ENCODE measurements around the gene NEAT1.

The NEAT1 gene

DNA sequence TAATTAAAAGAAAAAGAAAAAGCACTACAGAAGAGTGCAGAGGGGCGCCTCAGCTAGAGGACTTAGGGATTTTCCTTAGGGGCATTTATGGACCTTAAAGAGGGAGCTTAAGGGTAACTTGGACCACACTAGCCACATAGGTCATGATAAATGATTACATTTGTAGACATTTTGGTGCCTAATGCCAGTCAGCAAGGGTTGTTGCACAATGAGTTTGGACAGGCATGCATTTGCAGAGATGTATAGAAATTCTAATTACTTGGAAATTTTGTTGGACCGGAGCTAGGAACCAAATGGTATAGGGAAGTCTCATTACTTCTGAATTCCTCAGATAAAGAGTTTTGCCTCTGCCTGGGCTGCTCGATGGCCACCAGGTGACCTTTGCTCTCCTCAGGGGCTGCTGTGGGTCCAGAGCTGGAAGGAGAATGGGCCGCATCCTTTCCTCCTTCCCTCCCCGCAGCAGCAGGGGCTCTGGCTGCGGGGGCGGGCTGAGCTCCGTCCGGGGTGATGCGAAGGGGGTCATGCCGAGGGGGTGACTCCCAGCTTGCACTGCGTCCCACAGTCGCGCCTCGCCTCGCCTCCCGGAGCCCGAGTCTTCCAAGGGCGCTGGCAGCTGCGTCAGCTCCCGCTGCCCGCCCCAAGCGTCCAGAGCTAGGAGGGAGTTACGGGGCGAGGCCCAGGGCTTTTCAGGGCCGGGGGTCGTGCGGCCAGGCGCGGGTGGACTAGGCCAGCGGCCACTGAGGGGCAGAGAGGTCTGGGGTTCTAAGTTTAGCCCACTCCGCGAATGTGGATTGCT is 56.0 kb downstream of the NEAT1 start:
- Histone ChIP-seq H3K9ac (ENCODE audit: low read length) (peak overlapping the region; percentile 99), H3K4me3 (ENCODE audit: insufficient read depth in 1 of 2, low read depth in 1 of 2, low read length in 2 of 2) (peak overlapping the region in 1 of 2 experiments; percentile 70), H2BK120ac (ENCODE audit: low read depth, low read length) (peak overlapping the region; percentile 85), H2AK5ac (ENCODE audit: low read length, severe bottlenecking) (peak overlapping the region; percentile 42), H3K14ac (ENCODE audit: low read length in 2 of 2) (peak overlapping the region in 1 of 2 experiments; percentile 53), H3K4ac (ENCODE audit: low read depth in 1 of 2, low read length in 2 of 2) (peak overlapping the region; percentile 93 to 94), H4K8ac (ENCODE audit: low read length) (peak overlapping the region; percentile 81), H3K4me1 (ENCODE audit: control insufficient read depth, insufficient read depth, low read depth, low read length) (peaks cover 19% of the 10 kb centered on the region), H3K23ac (ENCODE audit: low read length in 2 of 2) (no peak overlapping the region), H3K79me1 (replicated peaks; ENCODE audit: low read length, poor library complexity, severe bottlenecking) (peaks cover 3% of the 10 kb centered on the region), H2BK15ac (ENCODE audit: low read depth, poor library complexity, severe bottlenecking) (peak overlapping the region; percentile 84), H2BK12ac (ENCODE audit: low read length in 2 of 2) (peak overlapping the region; percentile 97 to 98), H3K27me3 (ENCODE audit: control insufficient read depth in 1 of 2, insufficient read depth in 1 of 2, low read length in 2 of 2) (no peaks in the 10 kb centered on the region), H4K91ac (ENCODE audit: low read length) (peak overlapping the region; percentile 85), H2BK5ac (ENCODE audit: low read depth, low read length, poor library complexity, severe bottlenecking) (peak overlapping the region; percentile 57), H3K9me3 (ENCODE audit: control insufficient read depth, low read length) (no peaks in the 10 kb centered on the region), H3K18ac (ENCODE audit: low read depth in 1 of 2, low read length in 2 of 2) (peak overlapping the region; percentile 73 to 98), H2AFZ (ENCODE audit: low read depth, low read length) (no peak overlapping the region), H3K27ac (ENCODE audit: low read length, poor library complexity, severe bottlenecking) (peak overlapping the region; percentile 58), H3K36me3 (ENCODE audit: control insufficient read depth in 1 of 2, insufficient read depth in 2 of 2, low read depth in 1 of 2, low read length in 2 of 2) (no peaks in the 10 kb centered on the region), H3K4me2 (ENCODE audit: low read length, poor library complexity, severe bottlenecking) (no peak overlapping the region)
- DNase-seq: no peak
- 65% methylated on average over 27 of the region's 33 CpGs for WGBS

DNA sequence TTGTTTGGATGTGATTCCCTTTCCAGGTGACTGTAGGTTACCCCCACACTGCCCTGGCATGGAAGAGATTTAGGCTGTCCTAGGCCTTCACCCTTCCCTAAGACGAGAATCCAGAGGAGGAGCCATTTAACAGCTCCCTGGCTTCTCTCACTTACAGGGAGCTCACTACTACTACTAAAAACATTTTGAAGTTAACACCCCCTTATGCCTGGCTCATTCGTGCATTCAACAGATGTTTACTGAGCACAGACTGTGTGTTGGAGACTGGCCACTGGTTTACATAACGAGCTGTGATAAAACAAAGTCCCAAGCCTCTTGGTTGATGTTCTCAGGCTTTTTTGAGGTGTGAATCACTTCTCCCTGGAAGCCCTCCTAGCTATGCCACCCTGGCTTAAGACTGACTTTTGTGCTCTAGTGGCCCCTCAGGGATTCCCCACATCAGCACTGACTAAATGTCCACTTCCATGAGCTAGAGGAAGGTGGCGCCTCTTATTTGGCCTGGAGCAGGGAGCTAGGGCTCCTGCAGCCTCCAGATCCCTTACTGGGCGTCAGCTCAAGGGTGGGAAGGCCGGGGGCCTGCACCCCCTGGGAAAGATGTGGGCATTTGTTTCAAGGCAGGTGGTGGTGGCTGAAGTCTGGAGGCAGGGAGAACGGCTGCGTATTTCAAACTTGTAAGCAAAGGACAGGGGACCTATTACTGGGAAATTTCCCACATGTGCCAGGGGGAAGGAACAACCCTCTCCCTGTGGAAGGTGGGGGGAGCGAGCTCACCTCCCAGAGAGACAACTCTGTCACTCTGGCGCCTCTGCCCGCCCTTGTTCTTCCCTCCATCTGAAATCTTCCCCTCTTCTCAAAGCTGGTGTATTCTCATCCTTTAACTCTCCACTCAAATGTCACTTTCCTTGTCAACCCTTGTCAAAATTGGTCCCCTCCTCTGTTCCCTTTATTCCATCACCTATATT is 56.9 kb downstream of the NEAT1 start:
- peaks cover 20% of the 10 kb centered on the region for H3K4me1 ChIP-seq (ENCODE audit: control insufficient read depth, insufficient read depth, low read depth, low read length)
- no peaks in the 10 kb centered on the region for H3K9me3 ChIP-seq (ENCODE audit: control insufficient read depth, low read length)
- peak overlapping the region; percentile 97 to 99 for H2BK12ac ChIP-seq (ENCODE audit: low read length in 2 of 2)
- H2AK5ac ChIP-seq (ENCODE audit: low read length, severe bottlenecking): peak overlapping the region; percentile 42
- H3K4me2 ChIP-seq (ENCODE audit: low read length, poor library complexity, severe bottlenecking): no peak overlapping the region
- WGBS: 52% methylated on average over 11 of the region's 11 CpGs
- peak overlapping the region; percentile 99 for H3K9ac ChIP-seq (ENCODE audit: low read length)
- no peak overlapping the region for H3K23ac ChIP-seq (ENCODE audit: low read length in 2 of 2)
- H2BK5ac ChIP-seq (ENCODE audit: low read depth, low read length, poor library complexity, severe bottlenecking): peak overlapping the region; percentile 57
- DNase-seq: peak; percentile 97
- peak overlapping the region; percentile 85 for H2BK120ac ChIP-seq (ENCODE audit: low read depth, low read length)
- H3K27ac ChIP-seq (ENCODE audit: low read length, poor library complexity, severe bottlenecking): peak overlapping the region; percentile 58
- H3K4ac ChIP-seq (ENCODE audit: low read depth in 1 of 2, low read length in 2 of 2): peak overlapping the region; percentile 94 to 95
- peak overlapping the region; percentile 73 to 98 for H3K18ac ChIP-seq (ENCODE audit: low read depth in 1 of 2, low read length in 2 of 2)
- H2AFZ ChIP-seq (ENCODE audit: low read depth, low read length): no peak overlapping the region
- no peaks in the 10 kb centered on the region for H3K27me3 ChIP-seq (ENCODE audit: control insufficient read depth in 1 of 2, insufficient read depth in 1 of 2, low read length in 2 of 2)
- H2BK15ac ChIP-seq (ENCODE audit: low read depth, poor library complexity, severe bottlenecking): peak overlapping the region; percentile 93
- H3K14ac ChIP-seq (ENCODE audit: low read length in 2 of 2): peak overlapping the region in 1 of 2 experiments; percentile 83
- H3K36me3 ChIP-seq (ENCODE audit: control insufficient read depth in 1 of 2, insufficient read depth in 2 of 2, low read depth in 1 of 2, low read length in 2 of 2): no peaks in the 10 kb centered on the region
- H3K4me3 ChIP-seq (ENCODE audit: insufficient read depth in 1 of 2, low read depth in 1 of 2, low read length in 2 of 2): peak overlapping the region in 1 of 2 experiments; percentile 70
- H3K79me1 ChIP-seq (replicated peaks; ENCODE audit: low read length, poor library complexity, severe bottlenecking): peaks cover 4% of the 10 kb centered on the region
- H4K91ac ChIP-seq (ENCODE audit: low read length): peak overlapping the region; percentile 85
- H4K8ac ChIP-seq (ENCODE audit: low read length): peak overlapping the region; percentile 66

DNA sequence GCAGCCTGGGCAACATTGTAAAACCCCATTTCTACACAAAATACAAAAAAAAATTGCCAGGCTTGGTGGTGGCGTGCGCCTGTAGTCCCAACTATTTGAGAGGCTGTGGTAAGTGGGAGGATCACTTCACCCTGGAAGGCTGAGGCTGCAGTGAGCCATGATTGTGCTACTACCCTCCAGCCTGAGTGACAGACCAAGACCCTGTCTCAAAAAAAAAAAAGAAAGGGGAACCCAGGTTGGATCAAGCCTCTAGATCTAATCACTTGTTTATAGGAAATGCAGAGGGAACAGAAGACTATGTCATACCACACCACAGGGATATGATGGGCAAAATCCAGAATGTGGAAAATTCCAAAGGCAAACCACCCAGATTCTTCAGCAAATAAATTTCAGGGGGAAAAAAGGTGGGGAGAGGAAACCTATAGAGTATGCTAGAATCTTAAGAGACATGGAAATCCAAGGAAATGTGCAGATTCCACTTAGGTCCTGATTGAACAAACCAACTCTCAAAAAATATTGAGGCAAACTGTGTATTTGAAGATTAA is 59.8 kb downstream of the NEAT1 start:
- H3K36me3 ChIP-seq (ENCODE audit: control insufficient read depth in 1 of 2, insufficient read depth in 2 of 2, low read depth in 1 of 2, low read length in 2 of 2): no peaks in the 10 kb centered on the region
- H3K79me1 ChIP-seq (replicated peaks; ENCODE audit: low read length, poor library complexity, severe bottlenecking): peaks cover 3% of the 10 kb centered on the region
- H3K4me1 ChIP-seq (ENCODE audit: control insufficient read depth, insufficient read depth, low read depth, low read length): peaks cover 28% of the 10 kb centered on the region
- H2AK5ac ChIP-seq (ENCODE audit: low read length, severe bottlenecking): peak overlapping the region; percentile 19
- H3K4me2 ChIP-seq (ENCODE audit: low read length, poor library complexity, severe bottlenecking): no peak overlapping the region
- no peak overlapping the region for H3K14ac ChIP-seq (ENCODE audit: low read length in 2 of 2)
- H4K91ac ChIP-seq (ENCODE audit: low read length): peak overlapping the region; percentile 46
- no peak overlapping the region for H3K18ac ChIP-seq (ENCODE audit: low read depth in 1 of 2, low read length in 2 of 2)
- DNase-seq: no peak
- H2BK120ac ChIP-seq (ENCODE audit: low read depth, low read length): peak overlapping the region; percentile 84
- H3K27ac ChIP-seq (ENCODE audit: low read length, poor library complexity, severe bottlenecking): peak overlapping the region; percentile 96
- H4K8ac ChIP-seq (ENCODE audit: low read length): no peak overlapping the region
- no peak overlapping the region for H2AFZ ChIP-seq (ENCODE audit: low read depth, low read length)
- H2BK12ac ChIP-seq (ENCODE audit: low read length in 2 of 2): peak overlapping the region; percentile 8 to 69
- H3K9me3 ChIP-seq (ENCODE audit: control insufficient read depth, low read length): no peaks in the 10 kb centered on the region
- H3K4ac ChIP-seq (ENCODE audit: low read depth in 1 of 2, low read length in 2 of 2): peak overlapping the region in 1 of 2 experiments; percentile 22
- no peak overlapping the region for H3K23ac ChIP-seq (ENCODE audit: low read length in 2 of 2)
- WGBS: 100% methylated on average over 2 of the region's 2 CpGs
- peak overlapping the region; percentile 72 for H3K9ac ChIP-seq (ENCODE audit: low read length)
- no peak overlapping the region for H2BK15ac ChIP-seq (ENCODE audit: low read depth, poor library complexity, severe bottlenecking)
- H3K27me3 ChIP-seq (ENCODE audit: control insufficient read depth in 1 of 2, insufficient read depth in 1 of 2, low read length in 2 of 2): no peaks in the 10 kb centered on the region
- H3K4me3 ChIP-seq (ENCODE audit: insufficient read depth in 1 of 2, low read depth in 1 of 2, low read length in 2 of 2): no peak overlapping the region
- peak overlapping the region; percentile 45 for H2BK5ac ChIP-seq (ENCODE audit: low read depth, low read length, poor library complexity, severe bottlenecking)
